HepG2 (cell line): Measurements from ENCODE around the gene ZDHHC18. TPM values are rescaled to one million over a fixed set of nuclear protein-coding genes. Genes with fewer than 3 reads are reported as not detected.

Experiments
- GABPA ChIP-seq, 2 experiments: IDR thresholded peaks; 2 replicates each; pipeline ENCODE4 v1.6.1; 2011 to 2016; ENCODE audit warnings: low read depth in 2 of 2, low read length in 1 of 2, missing biosample characterization in 1 of 2, missing genetic modification characterization in 1 of 2
- ISX ChIP-seq: sonication (generic); formaldehyde crosslinking; conservative IDR thresholded peaks from 2 replicates; pipeline ENCODE4 v1.5.0; 2020; ENCODE audit warnings: missing genetic modification reagents
- NR2F1 ChIP-seq, 2 experiments: fragments of 450-650 bp in 1 of 2; formaldehyde crosslinking in 1 of 2; IDR thresholded peaks; 2 replicates each; pipeline versions ENCODE4 v1.5.0 to v1.6.1; 2016 to 2020; ENCODE audit warnings: mild to moderate bottlenecking in 1 of 2, missing compliant biosample characterization in 1 of 2, missing genetic modification reagents in 1 of 2, moderate library complexity in 1 of 2
- RBM22 ChIP-seq: fragments of 200-400 bp; formaldehyde crosslinking; optimal IDR thresholded peaks from 2 replicates; pipeline ENCODE3; 2017; ENCODE audit warnings: mild to moderate bottlenecking, low read length, moderate library complexity
- SRSF4 ChIP-seq: fragments of 200-400 bp; formaldehyde crosslinking; IDR thresholded peaks from one replicate; pipeline ENCODE4 v1.6.1; 2018; ENCODE audit warnings: mild to moderate bottlenecking, low read depth, low read length, moderate library complexity; ENCODE audit not compliant: poor library complexity, severe bottlenecking
- ZNF430 ChIP-seq: sonication (generic); formaldehyde crosslinking; IDR thresholded peaks from 2 replicates; pipeline ENCODE4 v1.9.0; 2021; ENCODE audit warnings: mild to moderate bottlenecking, missing genetic modification reagents
- ZNF777 ChIP-seq: sonication (generic); formaldehyde crosslinking; IDR thresholded peaks from 2 replicates; pipeline ENCODE4 v1.4.0; 2020; ENCODE audit warnings: missing genetic modification reagents
- ZNF790 ChIP-seq: sonication (generic); formaldehyde crosslinking; IDR thresholded peaks from 2 replicates; pipeline ENCODE4 v1.8.0; 2022; ENCODE audit warnings: missing genetic modification reagents, mild to moderate bottlenecking, borderline replicate concordance
- ZNF792 ChIP-seq: IDR thresholded peaks from 2 replicates; pipeline ENCODE4 v1.6.1; 2016
- ZZZ3 ChIP-seq: sonication (generic); formaldehyde crosslinking; IDR thresholded peaks from 2 replicates; pipeline ENCODE4 v1.4.0; 2020; ENCODE audit warnings: missing genetic modification reagents, mild to moderate bottlenecking, borderline replicate concordance
- polyA plus RNA-seq, 8 experiments: library from polyadenylated mRNA; depleted of rRNA in 3 of 8; stranded (reverse) in 7 of 8; unstranded in 1 of 8; fragments of >200 nt; fragmentation: Illumina TruSeq in 4 of 8; extraction: Trizol in 4 of 8; gene quantifications; 2 replicates each; pipeline versions ENCODE4 v1.2.1 to v1.2.3, GENCODE V29; 2011 to 2016; ENCODE audit warnings: low read depth in 4 of 8, missing spikeins in 1 of 8, mixed read lengths in 1 of 8; ENCODE audit not compliant: insufficient read depth in 1 of 8
- total RNA-seq, 5 experiments: library from RNA; depleted of rRNA; stranded (reverse); fragments of >200 nt; fragmentation: Illumina TruSeq; extraction: Trizol; gene quantifications; 2 replicates each; pipeline ENCODE4 v1.2.3, GENCODE V29; 2016; ENCODE audit warnings: low read depth in 1 of 5
- TF ChIP-seq, protein P1 (sequence below): sonication (generic); formaldehyde crosslinking; conservative IDR thresholded peaks from 2 replicates; pipeline ENCODE4 v1.8.1; 2023; ENCODE audit warnings: missing genetic modification reagents
- TF ChIP-seq, protein P2 (sequence below): IDR thresholded peaks from 2 replicates; pipeline ENCODE4 v1.4.0; 2020; ENCODE audit warnings: mild to moderate bottlenecking, missing genetic modification reagents
- TF ChIP-seq, protein P3 (sequence below): sonication (generic); formaldehyde crosslinking; IDR thresholded peaks from 2 replicates; pipeline ENCODE4 v1.9.0; 2021; ENCODE audit warnings: missing genetic modification reagents, mild to moderate bottlenecking, borderline replicate concordance
- TF ChIP-seq, protein P4 (sequence below): sonication (generic); formaldehyde crosslinking; IDR thresholded peaks from 2 replicates; pipeline ENCODE4 v1.9.0; 2021; ENCODE audit warnings: mild to moderate bottlenecking, missing genetic modification reagents

Gene ZDHHC18
- total and polyA plus RNA-seq, 2 of the 13 experiments (the other 11 are each of a cell fraction or from before 2014, with no cell fraction given): 13.2 to 35.3 TPM

DNA sequence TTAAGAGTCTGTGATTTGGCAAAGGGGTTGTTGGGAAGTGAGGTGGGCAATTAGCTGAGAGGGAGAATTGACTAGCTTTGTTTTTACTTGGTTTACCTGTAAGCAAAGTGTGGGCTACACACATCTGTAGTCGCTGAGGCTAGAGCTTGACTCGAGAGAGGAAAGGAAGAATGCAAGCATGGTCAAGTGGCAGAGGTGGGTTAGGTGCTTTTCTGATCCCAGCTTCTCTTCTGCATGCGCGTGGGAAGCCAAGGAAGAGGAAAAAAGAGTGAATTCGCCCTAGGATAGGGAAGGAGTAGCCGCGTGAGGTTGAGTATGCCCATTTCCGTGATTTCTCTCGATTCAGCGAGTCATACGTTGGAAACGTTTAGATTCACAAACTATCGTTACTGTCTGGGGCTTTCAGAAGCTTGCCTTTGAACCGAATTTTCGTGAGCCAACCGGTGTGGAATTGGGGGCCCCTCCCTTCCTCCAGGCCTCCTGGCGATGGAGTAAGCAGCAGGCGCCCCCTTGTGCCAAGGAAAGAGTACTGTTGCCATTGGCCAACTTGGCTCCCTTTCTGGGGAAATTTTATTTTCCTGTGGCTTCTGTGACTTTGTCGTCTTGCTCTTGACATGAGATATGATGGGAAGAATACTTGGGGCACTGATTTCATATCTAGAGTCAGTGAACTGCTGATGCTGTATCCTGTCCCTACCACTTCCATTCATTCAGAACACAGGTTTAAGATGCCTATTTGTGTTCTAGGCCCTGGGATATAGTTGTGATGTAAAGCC lies 37.5 kb upstream of the ZDHHC18 start (continued):
- TF ChIP-seq ISX (CRISPR knock-in tag): no peak
- no peak for TF ChIP-seq ZNF430 (CRISPR knock-in tag)
- TF ChIP-seq ZNF790 (CRISPR knock-in tag): no peak
- TF ChIP-seq, protein P1, sequence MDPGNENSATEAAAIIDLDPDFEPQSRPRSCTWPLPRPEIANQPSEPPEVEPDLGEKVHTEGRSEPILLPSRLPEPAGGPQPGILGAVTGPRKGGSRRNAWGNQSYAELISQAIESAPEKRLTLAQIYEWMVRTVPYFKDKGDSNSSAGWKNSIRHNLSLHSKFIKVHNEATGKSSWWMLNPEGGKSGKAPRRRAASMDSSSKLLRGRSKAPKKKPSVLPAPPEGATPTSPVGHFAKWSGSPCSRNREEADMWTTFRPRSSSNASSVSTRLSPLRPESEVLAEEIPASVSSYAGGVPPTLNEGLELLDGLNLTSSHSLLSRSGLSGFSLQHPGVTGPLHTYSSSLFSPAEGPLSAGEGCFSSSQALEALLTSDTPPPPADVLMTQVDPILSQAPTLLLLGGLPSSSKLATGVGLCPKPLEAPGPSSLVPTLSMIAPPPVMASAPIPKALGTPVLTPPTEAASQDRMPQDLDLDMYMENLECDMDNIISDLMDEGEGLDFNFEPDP: no peak
- TF ChIP-seq, protein P2, sequence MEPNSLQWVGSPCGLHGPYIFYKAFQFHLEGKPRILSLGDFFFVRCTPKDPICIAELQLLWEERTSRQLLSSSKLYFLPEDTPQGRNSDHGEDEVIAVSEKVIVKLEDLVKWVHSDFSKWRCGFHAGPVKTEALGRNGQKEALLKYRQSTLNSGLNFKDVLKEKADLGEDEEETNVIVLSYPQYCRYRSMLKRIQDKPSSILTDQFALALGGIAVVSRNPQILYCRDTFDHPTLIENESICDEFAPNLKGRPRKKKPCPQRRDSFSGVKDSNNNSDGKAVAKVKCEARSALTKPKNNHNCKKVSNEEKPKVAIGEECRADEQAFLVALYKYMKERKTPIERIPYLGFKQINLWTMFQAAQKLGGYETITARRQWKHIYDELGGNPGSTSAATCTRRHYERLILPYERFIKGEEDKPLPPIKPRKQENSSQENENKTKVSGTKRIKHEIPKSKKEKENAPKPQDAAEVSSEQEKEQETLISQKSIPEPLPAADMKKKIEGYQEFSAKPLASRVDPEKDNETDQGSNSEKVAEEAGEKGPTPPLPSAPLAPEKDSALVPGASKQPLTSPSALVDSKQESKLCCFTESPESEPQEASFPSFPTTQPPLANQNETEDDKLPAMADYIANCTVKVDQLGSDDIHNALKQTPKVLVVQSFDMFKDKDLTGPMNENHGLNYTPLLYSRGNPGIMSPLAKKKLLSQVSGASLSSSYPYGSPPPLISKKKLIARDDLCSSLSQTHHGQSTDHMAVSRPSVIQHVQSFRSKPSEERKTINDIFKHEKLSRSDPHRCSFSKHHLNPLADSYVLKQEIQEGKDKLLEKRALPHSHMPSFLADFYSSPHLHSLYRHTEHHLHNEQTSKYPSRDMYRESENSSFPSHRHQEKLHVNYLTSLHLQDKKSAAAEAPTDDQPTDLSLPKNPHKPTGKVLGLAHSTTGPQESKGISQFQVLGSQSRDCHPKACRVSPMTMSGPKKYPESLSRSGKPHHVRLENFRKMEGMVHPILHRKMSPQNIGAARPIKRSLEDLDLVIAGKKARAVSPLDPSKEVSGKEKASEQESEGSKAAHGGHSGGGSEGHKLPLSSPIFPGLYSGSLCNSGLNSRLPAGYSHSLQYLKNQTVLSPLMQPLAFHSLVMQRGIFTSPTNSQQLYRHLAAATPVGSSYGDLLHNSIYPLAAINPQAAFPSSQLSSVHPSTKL (CRISPR knock-in tag): peak; percentile 43; the same call in 1 of the 2 replicates
- TF ChIP-seq RBM22: no peak
- TF ChIP-seq ZZZ3: no peak
- TF ChIP-seq ZNF792 (CRISPR knock-in tag): no peak
- TF ChIP-seq SRSF4: no peak
- TF ChIP-seq, protein P3, sequence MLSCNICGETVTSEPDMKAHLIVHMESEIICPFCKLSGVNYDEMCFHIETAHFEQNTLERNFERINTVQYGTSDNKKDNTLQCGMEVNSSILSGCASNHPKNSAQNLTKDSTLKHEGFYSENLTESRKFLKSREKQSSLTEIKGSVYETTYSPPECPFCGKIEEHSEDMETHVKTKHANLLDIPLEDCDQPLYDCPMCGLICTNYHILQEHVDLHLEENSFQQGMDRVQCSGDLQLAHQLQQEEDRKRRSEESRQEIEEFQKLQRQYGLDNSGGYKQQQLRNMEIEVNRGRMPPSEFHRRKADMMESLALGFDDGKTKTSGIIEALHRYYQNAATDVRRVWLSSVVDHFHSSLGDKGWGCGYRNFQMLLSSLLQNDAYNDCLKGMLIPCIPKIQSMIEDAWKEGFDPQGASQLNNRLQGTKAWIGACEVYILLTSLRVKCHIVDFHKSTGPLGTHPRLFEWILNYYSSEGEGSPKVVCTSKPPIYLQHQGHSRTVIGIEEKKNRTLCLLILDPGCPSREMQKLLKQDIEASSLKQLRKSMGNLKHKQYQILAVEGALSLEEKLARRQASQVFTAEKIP: no peak
- TF ChIP-seq GABPA (IDR thresholded peaks at IDR 0.05; ENCODE audit: low read depth, low read length): no peak
- 0 out of 2 replicates have a peak, but pooled peaks have one; percentile 23 for TF ChIP-seq GABPA (CRISPR knock-in tag; IDR thresholded peaks at IDR 0.05; ENCODE audit: low read depth)
- no peak for TF ChIP-seq NR2F1 (CRISPR knock-in tag; IDR thresholded peaks at IDR 0.05)
- TF ChIP-seq, protein P4, sequence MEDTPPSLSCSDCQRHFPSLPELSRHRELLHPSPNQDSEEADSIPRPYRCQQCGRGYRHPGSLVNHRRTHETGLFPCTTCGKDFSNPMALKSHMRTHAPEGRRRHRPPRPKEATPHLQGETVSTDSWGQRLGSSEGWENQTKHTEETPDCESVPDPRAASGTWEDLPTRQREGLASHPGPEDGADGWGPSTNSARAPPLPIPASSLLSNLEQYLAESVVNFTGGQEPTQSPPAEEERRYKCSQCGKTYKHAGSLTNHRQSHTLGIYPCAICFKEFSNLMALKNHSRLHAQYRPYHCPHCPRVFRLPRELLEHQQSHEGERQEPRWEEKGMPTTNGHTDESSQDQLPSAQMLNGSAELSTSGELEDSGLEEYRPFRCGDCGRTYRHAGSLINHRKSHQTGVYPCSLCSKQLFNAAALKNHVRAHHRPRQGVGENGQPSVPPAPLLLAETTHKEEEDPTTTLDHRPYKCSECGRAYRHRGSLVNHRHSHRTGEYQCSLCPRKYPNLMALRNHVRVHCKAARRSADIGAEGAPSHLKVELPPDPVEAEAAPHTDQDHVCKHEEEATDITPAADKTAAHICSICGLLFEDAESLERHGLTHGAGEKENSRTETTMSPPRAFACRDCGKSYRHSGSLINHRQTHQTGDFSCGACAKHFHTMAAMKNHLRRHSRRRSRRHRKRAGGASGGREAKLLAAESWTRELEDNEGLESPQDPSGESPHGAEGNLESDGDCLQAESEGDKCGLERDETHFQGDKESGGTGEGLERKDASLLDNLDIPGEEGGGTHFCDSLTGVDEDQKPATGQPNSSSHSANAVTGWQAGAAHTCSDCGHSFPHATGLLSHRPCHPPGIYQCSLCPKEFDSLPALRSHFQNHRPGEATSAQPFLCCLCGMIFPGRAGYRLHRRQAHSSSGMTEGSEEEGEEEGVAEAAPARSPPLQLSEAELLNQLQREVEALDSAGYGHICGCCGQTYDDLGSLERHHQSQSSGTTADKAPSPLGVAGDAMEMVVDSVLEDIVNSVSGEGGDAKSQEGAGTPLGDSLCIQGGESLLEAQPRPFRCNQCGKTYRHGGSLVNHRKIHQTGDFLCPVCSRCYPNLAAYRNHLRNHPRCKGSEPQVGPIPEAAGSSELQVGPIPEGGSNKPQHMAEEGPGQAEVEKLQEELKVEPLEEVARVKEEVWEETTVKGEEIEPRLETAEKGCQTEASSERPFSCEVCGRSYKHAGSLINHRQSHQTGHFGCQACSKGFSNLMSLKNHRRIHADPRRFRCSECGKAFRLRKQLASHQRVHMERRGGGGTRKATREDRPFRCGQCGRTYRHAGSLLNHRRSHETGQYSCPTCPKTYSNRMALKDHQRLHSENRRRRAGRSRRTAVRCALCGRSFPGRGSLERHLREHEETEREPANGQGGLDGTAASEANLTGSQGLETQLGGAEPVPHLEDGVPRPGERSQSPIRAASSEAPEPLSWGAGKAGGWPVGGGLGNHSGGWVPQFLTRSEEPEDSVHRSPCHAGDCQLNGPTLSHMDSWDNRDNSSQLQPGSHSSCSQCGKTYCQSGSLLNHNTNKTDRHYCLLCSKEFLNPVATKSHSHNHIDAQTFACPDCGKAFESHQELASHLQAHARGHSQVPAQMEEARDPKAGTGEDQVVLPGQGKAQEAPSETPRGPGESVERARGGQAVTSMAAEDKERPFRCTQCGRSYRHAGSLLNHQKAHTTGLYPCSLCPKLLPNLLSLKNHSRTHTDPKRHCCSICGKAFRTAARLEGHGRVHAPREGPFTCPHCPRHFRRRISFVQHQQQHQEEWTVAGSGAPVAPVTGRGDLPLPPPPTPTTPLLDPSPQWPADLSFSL: no peak
- TF ChIP-seq ZNF777 (CRISPR knock-in tag): peak; percentile 36; the same call in 1 of the 2 replicates
